ENCODE measurements around the gene NTN1.
"Not testable (repeated sequence)": the region's sequence is repeated elsewhere in the genome, so short reads cannot be mapped to it uniquely, and the experiment has no call there.

GRCh38 chr17:9103193-9103592 lies 81.9 kb downstream of the NTN1 start:
- not testable (repeated sequence) for TF ChIP-seq EP300 (conservative IDR thresholded peaks at IDR 0.05; ENCODE audit: poor library complexity, severe bottlenecking); CTCF (IDR thresholded peaks at IDR 0.05; ENCODE audit: poor library complexity, severe bottlenecking); EZH2 (IDR thresholded peaks at IDR 0.05; ENCODE audit: borderline replicate concordance, insufficient read depth, low read length, poor library complexity, severe bottlenecking); POLR2AphosphoS5 (IDR thresholded peaks at IDR 0.05); RAD21 (conservative IDR thresholded peaks at IDR 0.05); TAF1 (IDR thresholded peaks at IDR 0.05; ENCODE audit: low read depth)

Measured in neural cell (in vitro differentiated cells).